ENCODE measurements around the gene AATK. TPM values are rescaled to one million over a fixed set of nuclear protein-coding genes. Genes with fewer than 3 reads are reported as not detected.

AATK gene
- total and polyA plus RNA-seq, 2 experiments from 2014 or later: 1.1 to 5.0 TPM

DNA sequence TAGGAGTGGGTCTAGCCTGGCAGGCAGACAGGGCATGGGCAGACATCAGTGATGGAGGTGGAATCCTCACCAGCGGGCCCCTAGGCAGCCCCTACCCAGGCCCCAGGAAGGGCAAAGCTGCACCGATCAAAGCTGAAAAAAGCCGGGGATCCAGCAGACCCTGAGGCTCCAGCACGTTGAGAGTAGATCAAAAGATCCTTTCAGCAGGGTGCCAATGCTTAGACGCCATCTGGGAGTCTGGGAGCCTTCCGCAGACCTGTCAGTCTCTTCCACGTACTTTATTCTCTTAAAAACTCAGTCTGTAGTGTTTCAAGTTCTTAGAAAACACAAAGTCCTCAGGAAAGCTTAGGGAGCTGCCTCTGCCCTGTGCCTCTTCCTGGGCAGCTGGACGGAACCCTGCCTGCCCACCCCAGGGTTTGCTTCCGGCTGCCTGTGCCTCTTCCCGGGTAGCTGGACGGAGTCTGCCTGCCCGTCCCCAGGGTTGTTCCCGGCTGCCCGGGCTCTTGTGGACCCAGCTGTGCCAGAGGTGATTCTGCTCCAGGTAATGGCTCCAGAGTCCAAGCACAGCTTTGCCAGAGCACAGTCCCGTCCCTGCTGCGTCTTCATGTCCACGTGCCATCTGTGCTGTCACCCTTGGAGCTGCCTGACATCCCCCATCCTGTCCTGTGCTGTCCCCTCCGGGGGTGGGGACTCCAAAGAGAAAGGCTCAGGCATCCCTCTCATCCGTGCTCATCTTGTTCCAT, 51.5 kb downstream of the AATK start:
- Mint-ChIP-seq H3K4me1 (peaks cover 3% of the 10 kb centered on the region; the same call in 2 of the 3 replicates), H3K27ac (no peak overlapping the region; the same call in 1 of the 2 replicates), H3K27me3 (ENCODE audit: insufficient read depth, low read depth, poor library complexity) (peaks cover 9% of the 10 kb centered on the region), H3K36me3 (ENCODE audit: low read depth) (no peaks in the 10 kb centered on the region), H3K9me3 (no peaks in the 10 kb centered on the region), H3K4me3 (no peak overlapping the region)
- Histone ChIP-seq H3K79me2 (replicated peaks; ENCODE audit: insufficient read depth) (no peaks in the 10 kb centered on the region), H3K4me2 (no peak overlapping the region), H3K4me3 (no peak overlapping the region), H3K4me1 (ENCODE audit: insufficient read depth) (no peaks in the 10 kb centered on the region), H2AFZ (no peak overlapping the region), H3K27me3 (ENCODE audit: insufficient read depth) (no peaks in the 10 kb centered on the region), H3K27ac (ENCODE audit: low read depth) (no peak overlapping the region), H3F3A (replicated peaks; ENCODE audit: low read depth) (no peaks in the 10 kb centered on the region), H4K20me1 (replicated peaks; ENCODE audit: insufficient read depth) (no peaks in the 10 kb centered on the region), H3K9me2 (ENCODE audit: insufficient read depth) (no peaks in the 10 kb centered on the region), H3K36me3 (ENCODE audit: insufficient read depth) (no peaks in the 10 kb centered on the region)
- no peak for ATAC-seq
- no peak for TF ChIP-seq CREB1 (CRISPR knock-in tag; IDR thresholded peaks at IDR 0.05; ENCODE audit: low read depth)
- TF ChIP-seq STAT1 (IDR thresholded peaks at IDR 0.05; ENCODE audit: unreplicated experiment): no peak
- TF ChIP-seq, protein P1, sequence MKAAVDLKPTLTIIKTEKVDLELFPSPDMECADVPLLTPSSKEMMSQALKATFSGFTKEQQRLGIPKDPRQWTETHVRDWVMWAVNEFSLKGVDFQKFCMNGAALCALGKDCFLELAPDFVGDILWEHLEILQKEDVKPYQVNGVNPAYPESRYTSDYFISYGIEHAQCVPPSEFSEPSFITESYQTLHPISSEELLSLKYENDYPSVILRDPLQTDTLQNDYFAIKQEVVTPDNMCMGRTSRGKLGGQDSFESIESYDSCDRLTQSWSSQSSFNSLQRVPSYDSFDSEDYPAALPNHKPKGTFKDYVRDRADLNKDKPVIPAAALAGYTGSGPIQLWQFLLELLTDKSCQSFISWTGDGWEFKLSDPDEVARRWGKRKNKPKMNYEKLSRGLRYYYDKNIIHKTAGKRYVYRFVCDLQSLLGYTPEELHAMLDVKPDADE (IDR thresholded peaks at IDR 0.05): no peak
- TF ChIP-seq POLR2AphosphoS5 (IDR thresholded peaks at IDR 0.05; ENCODE audit: low read depth): no peak
- TF ChIP-seq NANOG (IDR thresholded peaks at IDR 0.05; ENCODE audit: borderline replicate concordance): no peak
- no peak for TF ChIP-seq JUNB (IDR thresholded peaks at IDR 0.05; ENCODE audit: unreplicated experiment)
- TF ChIP-seq, protein P2, sequence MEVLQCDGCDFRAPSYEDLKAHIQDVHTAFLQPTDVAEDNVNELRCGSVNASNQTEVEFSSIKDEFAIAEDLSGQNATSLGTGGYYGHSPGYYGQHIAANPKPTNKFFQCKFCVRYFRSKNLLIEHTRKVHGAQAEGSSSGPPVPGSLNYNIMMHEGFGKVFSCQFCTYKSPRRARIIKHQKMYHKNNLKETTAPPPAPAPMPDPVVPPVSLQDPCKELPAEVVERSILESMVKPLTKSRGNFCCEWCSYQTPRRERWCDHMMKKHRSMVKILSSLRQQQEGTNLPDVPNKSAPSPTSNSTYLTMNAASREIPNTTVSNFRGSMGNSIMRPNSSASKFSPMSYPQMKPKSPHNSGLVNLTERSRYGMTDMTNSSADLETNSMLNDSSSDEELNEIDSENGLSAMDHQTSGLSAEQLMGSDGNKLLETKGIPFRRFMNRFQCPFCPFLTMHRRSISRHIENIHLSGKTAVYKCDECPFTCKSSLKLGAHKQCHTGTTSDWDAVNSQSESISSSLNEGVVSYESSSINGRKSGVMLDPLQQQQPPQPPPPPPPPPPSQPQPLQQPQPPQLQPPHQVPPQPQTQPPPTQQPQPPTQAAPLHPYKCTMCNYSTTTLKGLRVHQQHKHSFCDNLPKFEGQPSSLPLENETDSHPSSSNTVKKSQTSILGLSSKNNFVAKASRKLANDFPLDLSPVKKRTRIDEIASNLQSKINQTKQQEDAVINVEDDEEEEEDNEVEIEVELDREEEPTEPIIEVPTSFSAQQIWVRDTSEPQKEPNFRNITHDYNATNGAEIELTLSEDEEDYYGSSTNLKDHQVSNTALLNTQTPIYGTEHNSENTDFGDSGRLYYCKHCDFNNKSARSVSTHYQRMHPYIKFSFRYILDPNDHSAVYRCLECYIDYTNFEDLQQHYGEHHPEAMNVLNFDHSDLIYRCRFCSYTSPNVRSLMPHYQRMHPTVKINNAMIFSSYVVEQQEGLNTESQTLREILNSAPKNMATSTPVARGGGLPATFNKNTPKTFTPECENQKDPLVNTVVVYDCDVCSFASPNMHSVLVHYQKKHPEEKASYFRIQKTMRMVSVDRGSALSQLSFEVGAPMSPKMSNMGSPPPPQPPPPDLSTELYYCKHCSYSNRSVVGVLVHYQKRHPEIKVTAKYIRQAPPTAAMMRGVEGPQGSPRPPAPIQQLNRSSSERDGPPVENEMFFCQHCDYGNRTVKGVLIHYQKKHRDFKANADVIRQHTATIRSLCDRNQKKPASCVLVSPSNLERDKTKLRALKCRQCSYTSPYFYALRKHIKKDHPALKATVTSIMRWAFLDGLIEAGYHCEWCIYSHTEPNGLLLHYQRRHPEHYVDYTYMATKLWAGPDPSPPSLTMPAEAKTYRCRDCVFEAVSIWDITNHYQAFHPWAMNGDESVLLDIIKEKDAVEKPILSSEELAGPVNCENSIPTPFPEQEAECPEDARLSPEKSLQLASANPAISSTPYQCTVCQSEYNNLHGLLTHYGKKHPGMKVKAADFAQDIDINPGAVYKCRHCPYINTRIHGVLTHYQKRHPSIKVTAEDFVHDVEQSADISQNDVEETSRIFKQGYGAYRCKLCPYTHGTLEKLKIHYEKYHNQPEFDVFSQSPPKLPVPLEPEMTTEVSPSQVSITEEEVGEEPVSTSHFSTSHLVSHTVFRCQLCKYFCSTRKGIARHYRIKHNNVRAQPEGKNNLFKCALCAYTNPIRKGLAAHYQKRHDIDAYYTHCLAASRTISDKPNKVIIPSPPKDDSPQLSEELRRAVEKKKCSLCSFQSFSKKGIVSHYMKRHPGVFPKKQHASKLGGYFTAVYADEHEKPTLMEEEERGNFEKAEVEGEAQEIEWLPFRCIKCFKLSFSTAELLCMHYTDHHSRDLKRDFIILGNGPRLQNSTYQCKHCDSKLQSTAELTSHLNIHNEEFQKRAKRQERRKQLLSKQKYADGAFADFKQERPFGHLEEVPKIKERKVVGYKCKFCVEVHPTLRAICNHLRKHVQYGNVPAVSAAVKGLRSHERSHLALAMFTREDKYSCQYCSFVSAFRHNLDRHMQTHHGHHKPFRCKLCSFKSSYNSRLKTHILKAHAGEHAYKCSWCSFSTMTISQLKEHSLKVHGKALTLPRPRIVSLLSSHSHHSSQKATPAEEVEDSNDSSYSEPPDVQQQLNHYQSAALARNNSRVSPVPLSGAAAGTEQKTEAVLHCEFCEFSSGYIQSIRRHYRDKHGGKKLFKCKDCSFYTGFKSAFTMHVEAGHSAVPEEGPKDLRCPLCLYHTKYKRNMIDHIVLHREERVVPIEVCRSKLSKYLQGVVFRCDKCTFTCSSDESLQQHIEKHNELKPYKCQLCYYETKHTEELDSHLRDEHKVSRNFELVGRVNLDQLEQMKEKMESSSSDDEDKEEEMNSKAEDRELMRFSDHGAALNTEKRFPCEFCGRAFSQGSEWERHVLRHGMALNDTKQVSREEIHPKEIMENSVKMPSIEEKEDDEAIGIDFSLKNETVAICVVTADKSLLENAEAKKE (CRISPR knock-in tag; IDR thresholded peaks at IDR 0.05): no peak
- TF ChIP-seq, protein P3, sequence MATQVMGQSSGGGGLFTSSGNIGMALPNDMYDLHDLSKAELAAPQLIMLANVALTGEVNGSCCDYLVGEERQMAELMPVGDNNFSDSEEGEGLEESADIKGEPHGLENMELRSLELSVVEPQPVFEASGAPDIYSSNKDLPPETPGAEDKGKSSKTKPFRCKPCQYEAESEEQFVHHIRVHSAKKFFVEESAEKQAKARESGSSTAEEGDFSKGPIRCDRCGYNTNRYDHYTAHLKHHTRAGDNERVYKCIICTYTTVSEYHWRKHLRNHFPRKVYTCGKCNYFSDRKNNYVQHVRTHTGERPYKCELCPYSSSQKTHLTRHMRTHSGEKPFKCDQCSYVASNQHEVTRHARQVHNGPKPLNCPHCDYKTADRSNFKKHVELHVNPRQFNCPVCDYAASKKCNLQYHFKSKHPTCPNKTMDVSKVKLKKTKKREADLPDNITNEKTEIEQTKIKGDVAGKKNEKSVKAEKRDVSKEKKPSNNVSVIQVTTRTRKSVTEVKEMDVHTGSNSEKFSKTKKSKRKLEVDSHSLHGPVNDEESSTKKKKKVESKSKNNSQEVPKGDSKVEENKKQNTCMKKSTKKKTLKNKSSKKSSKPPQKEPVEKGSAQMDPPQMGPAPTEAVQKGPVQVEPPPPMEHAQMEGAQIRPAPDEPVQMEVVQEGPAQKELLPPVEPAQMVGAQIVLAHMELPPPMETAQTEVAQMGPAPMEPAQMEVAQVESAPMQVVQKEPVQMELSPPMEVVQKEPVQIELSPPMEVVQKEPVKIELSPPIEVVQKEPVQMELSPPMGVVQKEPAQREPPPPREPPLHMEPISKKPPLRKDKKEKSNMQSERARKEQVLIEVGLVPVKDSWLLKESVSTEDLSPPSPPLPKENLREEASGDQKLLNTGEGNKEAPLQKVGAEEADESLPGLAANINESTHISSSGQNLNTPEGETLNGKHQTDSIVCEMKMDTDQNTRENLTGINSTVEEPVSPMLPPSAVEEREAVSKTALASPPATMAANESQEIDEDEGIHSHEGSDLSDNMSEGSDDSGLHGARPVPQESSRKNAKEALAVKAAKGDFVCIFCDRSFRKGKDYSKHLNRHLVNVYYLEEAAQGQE (IDR thresholded peaks at IDR 0.05; ENCODE audit: unreplicated experiment): no peak
- DNase-seq (ENCODE audit: low spot score): no peak

Measured in GM23338 (cell line).